Brain pericyte (primary cell): Measurements from ENCODE around the gene PGLYRP2.

Source experiments
- DNase-seq: peaks from one replicate; pipeline ENCODE4 v3.0.0-alpha.2; 2012; ENCODE audit warnings: low read depth, low spot score

PGLYRP2 gene

GRCh38 chr19:15439078-15439799 is 40.1 kb downstream of the PGLYRP2 start:
- no peak for DNase-seq

GRCh38 chr19:15438577-15438976 is 40.7 kb downstream of the PGLYRP2 start:
- no peak for DNase-seq

GRCh38 chr19:15438124-15438496 is 41.2 kb downstream of the PGLYRP2 start:
- DNase-seq = no peak

GRCh38 chr19:15437355-15438123 is 41.8 kb downstream of the PGLYRP2 start:
- DNase-seq = no peak

GRCh38 chr19:15436826-15437110 is 42.5 kb downstream of the PGLYRP2 start:
- no peak for DNase-seq

- no peak for DNase-seq
Measured at GRCh38 chr19:15436012-15436825, 43.1 kb downstream of the PGLYRP2 start.

GRCh38 chr19:15433519-15434069 is 45.7 kb downstream of the PGLYRP2 start:
- no peak for DNase-seq

- peak; percentile 57 for DNase-seq
Measured at GRCh38 chr19:15432629-15433518, 46.4 kb downstream of the PGLYRP2 start.

- DNase-seq = no peak
Measured at GRCh38 chr19:15432018-15432494, 47.2 kb downstream of the PGLYRP2 start.

- no peak for DNase-seq
Measured at GRCh38 chr19:15431396-15432017, 47.8 kb downstream of the PGLYRP2 start.

GRCh38 chr19:15430526-15431120 is 48.7 kb downstream of the PGLYRP2 start:
- no peak for DNase-seq

GRCh38 chr19:15429825-15430467 is 49.4 kb downstream of the PGLYRP2 start:
- DNase-seq = no peak

GRCh38 chr19:15428956-15429824 is 50.1 kb downstream of the PGLYRP2 start:
- no peak for DNase-seq

GRCh38 chr19:15427991-15428471 is 51.3 kb downstream of the PGLYRP2 start:
- no peak for DNase-seq

GRCh38 chr19:15427350-15427700 is 52.0 kb downstream of the PGLYRP2 start:
- DNase-seq = no peak

GRCh38 chr19:15426485-15427349 is 52.6 kb downstream of the PGLYRP2 start:
- DNase-seq = no peak

GRCh38 chr19:15425321-15425950 is 53.9 kb downstream of the PGLYRP2 start:
- DNase-seq = no peak
